Lower leg skin (tissue), 3 donors: ENCODE measurements around the gene ZNF561.

Experiments
- POLR2A ChIP-seq, 2 donors: fragments of 450-650 bp; IDR thresholded peaks; one replicate each; pipeline ENCODE4 v1.6.1; 2016 to 2017; ENCODE audit warnings: antibody characterized with exemption in 2 of 2, mild to moderate bottlenecking in 1 of 2, moderate library complexity in 1 of 2
- TF ChIP-seq, protein P1 (sequence below), 3 donors: fragments of 450-650 bp; IDR thresholded peaks; one replicate each; pipeline ENCODE4 v1.5.1; 2016; ENCODE audit warnings: antibody characterized with exemption in 3 of 3, mild to moderate bottlenecking in 3 of 3, moderate library complexity in 2 of 3

DNA sequence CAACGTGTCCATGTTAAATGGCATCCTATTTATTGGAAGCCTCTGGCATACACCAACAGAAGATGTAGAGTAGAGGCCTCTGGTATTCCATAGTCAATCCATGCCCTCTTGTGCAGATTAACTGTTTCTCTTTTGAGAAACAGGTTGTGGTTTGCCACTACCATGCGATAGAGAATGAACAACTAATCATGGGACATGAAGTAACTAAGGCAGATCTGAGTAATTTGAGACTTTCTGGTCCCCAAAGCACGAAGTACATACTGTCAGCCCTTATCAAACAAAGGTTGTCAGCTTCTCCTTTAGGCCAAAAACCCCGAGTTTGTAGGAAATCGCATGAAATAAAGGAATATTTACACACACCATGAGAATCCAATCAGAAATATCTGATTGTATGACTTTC lies 40.3 kb downstream of the ZNF561 start:
- TF ChIP-seq, protein P1, sequence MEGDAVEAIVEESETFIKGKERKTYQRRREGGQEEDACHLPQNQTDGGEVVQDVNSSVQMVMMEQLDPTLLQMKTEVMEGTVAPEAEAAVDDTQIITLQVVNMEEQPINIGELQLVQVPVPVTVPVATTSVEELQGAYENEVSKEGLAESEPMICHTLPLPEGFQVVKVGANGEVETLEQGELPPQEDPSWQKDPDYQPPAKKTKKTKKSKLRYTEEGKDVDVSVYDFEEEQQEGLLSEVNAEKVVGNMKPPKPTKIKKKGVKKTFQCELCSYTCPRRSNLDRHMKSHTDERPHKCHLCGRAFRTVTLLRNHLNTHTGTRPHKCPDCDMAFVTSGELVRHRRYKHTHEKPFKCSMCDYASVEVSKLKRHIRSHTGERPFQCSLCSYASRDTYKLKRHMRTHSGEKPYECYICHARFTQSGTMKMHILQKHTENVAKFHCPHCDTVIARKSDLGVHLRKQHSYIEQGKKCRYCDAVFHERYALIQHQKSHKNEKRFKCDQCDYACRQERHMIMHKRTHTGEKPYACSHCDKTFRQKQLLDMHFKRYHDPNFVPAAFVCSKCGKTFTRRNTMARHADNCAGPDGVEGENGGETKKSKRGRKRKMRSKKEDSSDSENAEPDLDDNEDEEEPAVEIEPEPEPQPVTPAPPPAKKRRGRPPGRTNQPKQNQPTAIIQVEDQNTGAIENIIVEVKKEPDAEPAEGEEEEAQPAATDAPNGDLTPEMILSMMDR (IDR thresholded peaks at IDR 0.05): no peak
- TF ChIP-seq POLR2A (IDR thresholded peaks at IDR 0.05): no peak
